Mesothelial cell of epicardium (in vitro differentiated cells): ENCODE data around the gene ABL2. TPM values are rescaled to one million over a fixed set of nuclear protein-coding genes. Genes with fewer than 3 reads are reported as not detected.

Source experiments
- DNase-seq, 2 experiments: peaks; one replicate each; pipeline ENCODE4 v3.0.0; 2021; ENCODE audit warnings: low spot score in 2 of 2; ENCODE audit not compliant: unreplicated experiment in 2 of 2
- H3K27ac Mint-ChIP-seq: 2 replicates; pipeline ENCODE4 v1.8.0; 2021; ENCODE audit warnings: mixed read lengths
- H3K27me3 Mint-ChIP-seq: 2 replicates; pipeline ENCODE4 v1.8.0; 2021; ENCODE audit warnings: low read depth, mixed read lengths
- H3K36me3 Mint-ChIP-seq: 2 replicates; pipeline ENCODE4 v1.8.0; 2021; ENCODE audit warnings: mixed read lengths
- H3K4me1 Mint-ChIP-seq: 2 replicates; pipeline ENCODE4 v1.8.0; 2021; ENCODE audit warnings: mixed read lengths
- H3K4me3 Mint-ChIP-seq: 2 replicates; pipeline ENCODE4 v1.8.0; 2021; ENCODE audit warnings: mild to moderate bottlenecking, moderate library complexity, mixed read lengths
- H3K9me3 Mint-ChIP-seq: 2 replicates; pipeline ENCODE4 v1.8.0; 2021; ENCODE audit warnings: mixed read lengths
- total RNA-seq: library from RNA; stranded (reverse); gene quantifications from 3 replicates; pipeline ENCODE4 v1.2.1, GENCODE V29; 2021
- TF ChIP-seq, protein P1 (sequence below): fragments of 200-600 bp; sonication (generic); IDR thresholded peaks from one replicate; pipeline ENCODE4 v1.5.0; 2021; ENCODE audit warnings: antibody characterized with exemption; ENCODE audit not compliant: unreplicated experiment

Gene ABL2
- total RNA-seq, 1 donor from 2014 or later, result 23.7 TPM

DNA sequence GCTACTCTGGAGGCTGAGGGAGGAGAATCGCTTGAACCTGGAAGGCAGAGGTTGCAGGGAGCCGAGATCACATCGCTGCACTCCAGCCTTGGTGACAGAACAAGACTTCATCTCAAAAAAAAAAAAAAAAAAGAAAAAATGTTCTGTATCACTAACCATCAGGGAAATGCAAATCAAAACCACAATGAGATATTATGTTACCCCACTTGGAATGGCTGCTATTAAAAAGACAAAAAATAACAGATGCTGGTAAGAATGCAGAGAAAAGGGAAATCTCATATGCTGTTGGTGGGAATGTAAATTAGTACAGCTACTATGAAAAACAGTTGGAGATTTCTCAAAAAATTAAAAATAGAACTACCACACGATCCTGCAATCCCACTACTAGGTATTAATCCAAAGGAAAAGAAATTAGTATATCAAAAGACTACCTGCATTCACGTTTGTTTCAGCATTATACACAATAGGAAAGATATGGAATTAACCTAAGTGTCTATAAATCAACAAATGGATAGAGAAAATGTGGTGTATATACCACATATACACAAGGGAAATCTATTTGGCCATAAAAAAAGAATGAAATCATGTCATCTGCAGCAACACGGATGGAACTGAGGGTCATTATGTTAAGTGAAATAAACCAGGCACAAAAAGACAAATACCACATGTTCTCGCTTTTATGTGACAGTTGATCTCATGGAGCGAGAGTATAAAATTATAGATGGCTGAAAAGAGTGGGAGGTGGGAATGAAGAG lies 62.6 kb downstream of the ABL2 start:
- H3K27me3 Mint-ChIP-seq, result no peaks in the 10 kb centered on the region
- H3K4me3 Mint-ChIP-seq, result no peak overlapping the region
- H3K4me1 Mint-ChIP-seq, result peaks cover 13% of the 10 kb centered on the region
- no peak overlapping the region for H3K27ac Mint-ChIP-seq
- TF ChIP-seq, protein P1, sequence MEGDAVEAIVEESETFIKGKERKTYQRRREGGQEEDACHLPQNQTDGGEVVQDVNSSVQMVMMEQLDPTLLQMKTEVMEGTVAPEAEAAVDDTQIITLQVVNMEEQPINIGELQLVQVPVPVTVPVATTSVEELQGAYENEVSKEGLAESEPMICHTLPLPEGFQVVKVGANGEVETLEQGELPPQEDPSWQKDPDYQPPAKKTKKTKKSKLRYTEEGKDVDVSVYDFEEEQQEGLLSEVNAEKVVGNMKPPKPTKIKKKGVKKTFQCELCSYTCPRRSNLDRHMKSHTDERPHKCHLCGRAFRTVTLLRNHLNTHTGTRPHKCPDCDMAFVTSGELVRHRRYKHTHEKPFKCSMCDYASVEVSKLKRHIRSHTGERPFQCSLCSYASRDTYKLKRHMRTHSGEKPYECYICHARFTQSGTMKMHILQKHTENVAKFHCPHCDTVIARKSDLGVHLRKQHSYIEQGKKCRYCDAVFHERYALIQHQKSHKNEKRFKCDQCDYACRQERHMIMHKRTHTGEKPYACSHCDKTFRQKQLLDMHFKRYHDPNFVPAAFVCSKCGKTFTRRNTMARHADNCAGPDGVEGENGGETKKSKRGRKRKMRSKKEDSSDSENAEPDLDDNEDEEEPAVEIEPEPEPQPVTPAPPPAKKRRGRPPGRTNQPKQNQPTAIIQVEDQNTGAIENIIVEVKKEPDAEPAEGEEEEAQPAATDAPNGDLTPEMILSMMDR, result no peak
- peaks cover 2% of the 10 kb centered on the region for H3K36me3 Mint-ChIP-seq
- no peaks in the 10 kb centered on the region for H3K9me3 Mint-ChIP-seq
- no peak for DNase-seq

DNA sequence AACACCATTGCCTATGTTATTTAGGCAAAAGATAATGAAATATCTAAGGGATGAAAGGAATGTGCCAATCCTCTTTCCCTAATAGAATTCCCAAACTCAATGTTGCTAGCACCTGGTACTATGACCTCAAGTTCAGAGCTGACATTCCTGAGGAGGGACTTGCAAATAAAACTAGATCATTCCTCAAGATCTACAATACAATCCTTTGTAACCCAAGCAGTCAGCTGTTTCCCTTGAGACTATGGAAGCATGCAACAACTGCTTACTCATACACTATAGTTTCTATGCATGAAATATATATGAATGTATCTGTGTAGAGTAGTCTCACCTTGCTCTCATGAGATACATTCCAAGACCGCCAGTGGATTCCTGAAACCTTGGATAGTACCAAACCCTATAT lies 65.0 kb downstream of the ABL2 start:
- H3K36me3 Mint-ChIP-seq, result peaks cover 3% of the 10 kb centered on the region
- H3K4me1 Mint-ChIP-seq, result peaks cover 11% of the 10 kb centered on the region
- no peak overlapping the region for H3K4me3 Mint-ChIP-seq
- no peak overlapping the region for H3K27ac Mint-ChIP-seq
- no peak for DNase-seq
- H3K9me3 Mint-ChIP-seq, result no peaks in the 10 kb centered on the region
- TF ChIP-seq, protein P1, result no peak
- H3K27me3 Mint-ChIP-seq, result no peaks in the 10 kb centered on the region

DNA sequence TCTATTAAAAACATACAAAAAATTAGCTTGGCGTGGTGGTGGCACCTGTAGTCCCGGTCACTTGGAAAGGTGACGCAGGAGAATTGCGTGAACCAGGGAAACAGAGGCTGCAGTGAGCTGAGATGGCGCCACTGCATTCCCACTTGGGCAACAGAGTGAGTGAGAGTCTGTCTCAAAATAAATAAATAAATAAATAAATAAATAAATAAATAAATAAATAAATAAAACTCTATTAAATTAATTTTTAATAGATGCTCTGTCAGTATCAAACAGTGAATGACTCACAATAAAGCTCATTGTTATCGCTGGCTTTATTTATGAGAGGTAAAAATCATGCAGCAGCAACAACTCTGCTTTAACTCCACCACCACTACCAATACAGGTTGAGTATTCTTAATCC lies 72.8 kb downstream of the ABL2 start:
- Mint-ChIP-seq H3K4me1 (peaks cover 10% of the 10 kb centered on the region), H3K36me3 (peaks cover under 1% of the 10 kb centered on the region), H3K27me3 (no peaks in the 10 kb centered on the region), H3K9me3 (no peaks in the 10 kb centered on the region), H3K27ac (no peak overlapping the region), H3K4me3 (no peak overlapping the region)
- TF ChIP-seq, protein P1, result no peak
- no peak for DNase-seq

DNA sequence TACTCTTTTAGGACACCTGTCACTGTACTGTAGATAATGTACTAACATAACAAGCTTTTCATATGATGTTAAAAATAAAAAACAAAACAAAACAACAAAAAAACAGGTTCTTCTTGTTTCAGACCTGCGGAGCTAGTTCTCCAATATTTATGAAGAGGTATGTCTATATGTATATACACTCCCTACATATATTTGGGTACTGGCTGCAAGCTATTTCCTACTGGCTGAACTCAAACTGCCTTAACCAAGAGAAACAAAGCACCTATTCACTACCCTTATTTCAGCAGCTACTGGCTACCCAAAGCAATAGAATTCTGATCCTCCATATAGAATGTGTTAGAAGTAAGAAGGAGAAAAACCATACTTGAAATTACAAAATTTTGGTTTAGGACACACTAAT lies 73.5 kb downstream of the ABL2 start:
- Mint-ChIP-seq H3K27me3 (no peaks in the 10 kb centered on the region), H3K36me3 (peaks cover 2% of the 10 kb centered on the region), H3K4me1 (peaks cover 11% of the 10 kb centered on the region), H3K9me3 (no peaks in the 10 kb centered on the region), H3K4me3 (no peak overlapping the region), H3K27ac (no peak overlapping the region)
- TF ChIP-seq, protein P1, result no peak
- no peak for DNase-seq

DNA sequence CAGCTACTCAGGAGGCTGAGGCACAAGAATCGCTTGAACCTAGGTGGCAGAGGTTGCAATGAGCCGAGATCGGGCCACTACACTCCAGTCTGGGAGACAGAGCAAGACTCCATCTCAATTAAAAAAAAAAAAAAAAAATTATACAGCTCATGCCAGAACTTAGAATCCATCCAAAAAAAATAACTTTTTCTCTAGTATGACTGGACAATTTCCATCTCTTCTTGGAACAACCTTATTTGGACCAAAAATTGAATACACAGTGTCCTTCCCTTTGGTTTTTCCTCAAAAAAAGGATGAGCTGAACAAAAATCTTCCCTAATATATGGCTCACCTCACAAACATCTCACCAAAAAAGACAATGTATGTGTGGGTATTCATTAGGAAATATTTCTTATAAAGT lies 73.9 kb downstream of the ABL2 start:
- H3K4me1 Mint-ChIP-seq, result peaks cover 11% of the 10 kb centered on the region
- TF ChIP-seq, protein P1, result no peak
- no peak overlapping the region for H3K4me3 Mint-ChIP-seq
- no peak overlapping the region for H3K27ac Mint-ChIP-seq
- DNase-seq, result no peak
- H3K9me3 Mint-ChIP-seq, result no peaks in the 10 kb centered on the region
- no peaks in the 10 kb centered on the region for H3K27me3 Mint-ChIP-seq
- peaks cover 2% of the 10 kb centered on the region for H3K36me3 Mint-ChIP-seq
